ENCODE measurements around the gene CEP89. TPM values are rescaled to one million over a fixed set of nuclear protein-coding genes. Genes with fewer than 3 reads are reported as not detected.
"Not testable (repeated sequence)": the region's sequence is repeated elsewhere in the genome, so short reads cannot be mapped to it uniquely, and the experiment has no call there.

CEP89 gene
- total and polyA plus RNA-seq, 9 donors = 12.1 to 21.1 (median 18.5) TPM

- H3K4me3 ChIP-seq (ENCODE audit: low read length) = peak overlapping the region; percentile 88
- peaks cover 10% of the 10 kb centered on the region for H3K4me1 ChIP-seq (ENCODE audit: control insufficient read depth, insufficient read depth, low read length)
- no peak for DNase-seq
- H3K9me3 ChIP-seq (replicated peaks; ENCODE audit: control insufficient read depth, low read depth, low read length) = no peaks in the 10 kb centered on the region
- WGBS (ENCODE audit: insufficient coverage) = 23% methylated on average over 20 of the region's 21 CpGs
- no peaks in the 10 kb centered on the region for H3K27me3 ChIP-seq (ENCODE audit: control insufficient read depth, insufficient read depth, low read length)
- no peak overlapping the region for H3K27ac ChIP-seq (ENCODE audit: low read length)
- peaks cover 16% of the 10 kb centered on the region for H3K36me3 ChIP-seq (ENCODE audit: control insufficient read depth, insufficient read depth, low read length)
These were observed 654 bp downstream of the CEP89 start for GRCh38 chr19:32971012-32971595.

GRCh38 chr19:32969549-32969948 is 2.2 kb downstream of the CEP89 start:
- H3K36me3 ChIP-seq (ENCODE audit: control insufficient read depth, insufficient read depth, low read length) = peaks cover 26% of the 10 kb centered on the region
- WGBS (ENCODE audit: insufficient coverage) = 49% methylated on average over 10 of the region's 10 CpGs
- DNase-seq = peak; percentile 15

GRCh38 chr19:32966750-32967149 is 5.0 kb downstream of the CEP89 start:
- Histone ChIP-seq H3K27ac (ENCODE audit: low read length) (no peak overlapping the region), H3K36me3 (ENCODE audit: control insufficient read depth, insufficient read depth, low read length) (peaks cover 40% of the 10 kb centered on the region), H3K4me3 (ENCODE audit: low read length) (no peak overlapping the region), H3K4me1 (ENCODE audit: control insufficient read depth, insufficient read depth, low read length) (peaks cover 7% of the 10 kb centered on the region), H3K9me3 (replicated peaks; ENCODE audit: control insufficient read depth, low read depth, low read length) (no peaks in the 10 kb centered on the region), H3K27me3 (ENCODE audit: control insufficient read depth, insufficient read depth, low read length) (no peaks in the 10 kb centered on the region)
- 83% methylated on average over 1 of the region's 9 CpGs for WGBS (ENCODE audit: insufficient coverage)
- DNase-seq = no peak

More at GRCh38 chr19:32969549-32969948, 2.2 kb downstream of the CEP89 start:
- no peaks in the 10 kb centered on the region for H3K9me3 ChIP-seq (replicated peaks; ENCODE audit: control insufficient read depth, low read depth, low read length)
- H3K4me3 ChIP-seq (ENCODE audit: low read length) = no peak overlapping the region
- no peaks in the 10 kb centered on the region for H3K27me3 ChIP-seq (ENCODE audit: control insufficient read depth, insufficient read depth, low read length)
- H3K4me1 ChIP-seq (ENCODE audit: control insufficient read depth, insufficient read depth, low read length) = peaks cover 10% of the 10 kb centered on the region
- H3K27ac ChIP-seq (ENCODE audit: low read length) = no peak overlapping the region

- H3K4me1 ChIP-seq (ENCODE audit: control insufficient read depth, insufficient read depth, low read length) = no peaks in the 10 kb centered on the region
- no peak overlapping the region for H3K27ac ChIP-seq (ENCODE audit: low read length)
- no peak for DNase-seq
- WGBS (ENCODE audit: insufficient coverage) = 100% methylated on average over 1 of the region's 3 CpGs
- peaks cover 81% of the 10 kb centered on the region for H3K36me3 ChIP-seq (ENCODE audit: control insufficient read depth, insufficient read depth, low read length)
- H3K4me3 ChIP-seq (ENCODE audit: low read length) = no peak overlapping the region
- no peaks in the 10 kb centered on the region for H3K27me3 ChIP-seq (ENCODE audit: control insufficient read depth, insufficient read depth, low read length)
- H3K9me3 ChIP-seq (replicated peaks; ENCODE audit: control insufficient read depth, low read depth, low read length) = no peaks in the 10 kb centered on the region
These were observed 26.5 kb downstream of the CEP89 start for GRCh38 chr19:32945260-32945659.

- not testable (repeated sequence) for DNase-seq
- peaks cover 64% of the 10 kb centered on the region for H3K36me3 ChIP-seq (ENCODE audit: control insufficient read depth, insufficient read depth, low read length)
- 100% methylated on average over 2 of the region's 5 CpGs for WGBS (ENCODE audit: insufficient coverage)
These were observed 30.5 kb downstream of the CEP89 start for GRCh38 chr19:32941273-32941672.

GRCh38 chr19:32936065-32936464 is 35.7 kb downstream of the CEP89 start:
- H3K27me3 ChIP-seq (ENCODE audit: control insufficient read depth, insufficient read depth, low read length) = no peaks in the 10 kb centered on the region
- peaks cover 55% of the 10 kb centered on the region for H3K36me3 ChIP-seq (ENCODE audit: control insufficient read depth, insufficient read depth, low read length)
- no peaks in the 10 kb centered on the region for H3K4me1 ChIP-seq (ENCODE audit: control insufficient read depth, insufficient read depth, low read length)
- H3K4me3 ChIP-seq (ENCODE audit: low read length) = no peak overlapping the region
- H3K27ac ChIP-seq (ENCODE audit: low read length) = no peak overlapping the region
- H3K9me3 ChIP-seq (replicated peaks; ENCODE audit: control insufficient read depth, low read depth, low read length) = no peaks in the 10 kb centered on the region
- DNase-seq = no peak
- 93% methylated on average over 8 of the region's 8 CpGs for WGBS (ENCODE audit: insufficient coverage)

More at GRCh38 chr19:32941273-32941672, 30.5 kb downstream of the CEP89 start:
- not testable (repeated sequence) for H3K27ac ChIP-seq (ENCODE audit: low read length); H3K9me3 ChIP-seq (replicated peaks; ENCODE audit: control insufficient read depth, low read depth, low read length); H3K4me1 ChIP-seq (ENCODE audit: control insufficient read depth, insufficient read depth, low read length); H3K27me3 ChIP-seq (ENCODE audit: control insufficient read depth, insufficient read depth, low read length); H3K4me3 ChIP-seq (ENCODE audit: low read length)

- no peak for DNase-seq
- H3K9me3 ChIP-seq (replicated peaks; ENCODE audit: control insufficient read depth, low read depth, low read length) = no peaks in the 10 kb centered on the region
- no peaks in the 10 kb centered on the region for H3K4me1 ChIP-seq (ENCODE audit: control insufficient read depth, insufficient read depth, low read length)
- H3K27me3 ChIP-seq (ENCODE audit: control insufficient read depth, insufficient read depth, low read length) = no peaks in the 10 kb centered on the region
- H3K36me3 ChIP-seq (ENCODE audit: control insufficient read depth, insufficient read depth, low read length) = peaks cover 57% of the 10 kb centered on the region
- H3K4me3 ChIP-seq (ENCODE audit: low read length) = no peak overlapping the region
- WGBS (ENCODE audit: insufficient coverage) = 88% methylated on average over 8 of the region's 9 CpGs
- no peak overlapping the region for H3K27ac ChIP-seq (ENCODE audit: low read length)
These were observed 36.1 kb downstream of the CEP89 start for GRCh38 chr19:32935629-32936028.

DNA sequence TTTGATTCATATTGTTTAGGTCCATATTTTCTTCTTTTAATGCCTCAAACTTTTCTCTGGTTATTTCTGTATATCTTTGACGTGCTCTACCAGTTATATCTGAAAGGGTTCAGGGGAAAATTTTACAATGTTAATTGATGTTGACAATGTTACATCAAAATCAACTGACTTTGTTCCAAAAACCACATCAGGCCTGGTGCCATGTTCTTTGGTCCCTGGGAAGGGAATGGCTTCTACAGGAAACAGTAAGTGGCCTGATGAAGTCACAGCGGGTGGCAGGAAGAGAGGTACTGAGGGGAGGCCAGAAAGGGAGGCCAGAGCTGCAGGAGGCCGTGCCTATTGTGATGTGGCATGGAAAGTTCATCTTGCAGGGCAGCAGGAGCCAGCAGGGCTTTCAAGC is 38.2 kb downstream of the CEP89 start:
- peaks cover 64% of the 10 kb centered on the region for H3K36me3 ChIP-seq (ENCODE audit: control insufficient read depth, insufficient read depth, low read length)
- 100% methylated on average over 2 of the region's 3 CpGs for WGBS (ENCODE audit: insufficient coverage)

DNA sequence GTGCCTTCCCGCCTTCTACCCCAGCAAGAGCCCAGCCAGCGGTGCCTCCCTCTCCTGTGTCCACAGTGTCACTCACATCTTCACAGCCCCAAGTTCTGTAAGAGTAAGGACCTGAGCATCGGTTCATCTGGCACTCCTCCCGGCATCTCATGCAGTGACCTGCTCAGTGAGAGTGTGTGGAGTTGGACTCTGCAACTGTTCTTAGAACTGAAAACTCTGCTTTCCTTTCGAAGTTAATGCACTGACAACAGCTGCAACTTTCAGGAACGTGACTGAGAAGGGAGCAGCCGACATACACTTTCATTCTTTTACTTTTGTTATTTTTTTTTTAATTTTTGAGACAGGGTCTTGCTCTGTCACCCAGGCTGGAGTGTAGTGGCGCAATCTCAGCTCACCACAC is 41.2 kb downstream of the CEP89 start:
- Histone ChIP-seq H3K36me3 (ENCODE audit: control insufficient read depth, insufficient read depth, low read length) (peaks cover 64% of the 10 kb centered on the region), H3K4me1 (ENCODE audit: control insufficient read depth, insufficient read depth, low read length) (no peaks in the 10 kb centered on the region), H3K9me3 (replicated peaks; ENCODE audit: control insufficient read depth, low read depth, low read length) (peaks cover 10% of the 10 kb centered on the region), H3K27ac (ENCODE audit: low read length) (no peak overlapping the region), H3K27me3 (ENCODE audit: control insufficient read depth, insufficient read depth, low read length) (no peaks in the 10 kb centered on the region), H3K4me3 (ENCODE audit: low read length) (no peak overlapping the region)
- 97% methylated on average over 5 of the region's 8 CpGs for WGBS (ENCODE audit: insufficient coverage)
- DNase-seq = no peak

More for the DNA sequence above, 38.2 kb downstream of the CEP89 start:
- DNase-seq = no peak
- H3K4me1 ChIP-seq (ENCODE audit: control insufficient read depth, insufficient read depth, low read length) = no peaks in the 10 kb centered on the region
- no peak overlapping the region for H3K27ac ChIP-seq (ENCODE audit: low read length)
- no peak overlapping the region for H3K4me3 ChIP-seq (ENCODE audit: low read length)
- H3K27me3 ChIP-seq (ENCODE audit: control insufficient read depth, insufficient read depth, low read length) = no peaks in the 10 kb centered on the region
- H3K9me3 ChIP-seq (replicated peaks; ENCODE audit: control insufficient read depth, low read depth, low read length) = peaks cover 4% of the 10 kb centered on the region

GRCh38 chr19:32928806-32929205 is 43.0 kb downstream of the CEP89 start:
- WGBS (ENCODE audit: insufficient coverage) = no CpG with 5 or more reads among the region's 2 CpGs
- Histone ChIP-seq H3K4me3 (ENCODE audit: low read length) (no peak overlapping the region), H3K27me3 (ENCODE audit: control insufficient read depth, insufficient read depth, low read length) (no peaks in the 10 kb centered on the region), H3K36me3 (ENCODE audit: control insufficient read depth, insufficient read depth, low read length) (peaks cover 63% of the 10 kb centered on the region), H3K9me3 (replicated peaks; ENCODE audit: control insufficient read depth, low read depth, low read length) (peaks cover 10% of the 10 kb centered on the region), H3K4me1 (ENCODE audit: control insufficient read depth, insufficient read depth, low read length) (no peaks in the 10 kb centered on the region), H3K27ac (ENCODE audit: low read length) (no peak overlapping the region)
- no peak for DNase-seq

GRCh38 chr19:32924200-32924599 is 47.6 kb downstream of the CEP89 start:
- Histone ChIP-seq H3K4me3 (ENCODE audit: low read length) (no peak overlapping the region), H3K4me1 (ENCODE audit: control insufficient read depth, insufficient read depth, low read length) (no peaks in the 10 kb centered on the region), H3K27me3 (ENCODE audit: control insufficient read depth, insufficient read depth, low read length) (no peaks in the 10 kb centered on the region), H3K27ac (ENCODE audit: low read length) (no peak overlapping the region), H3K9me3 (replicated peaks; ENCODE audit: control insufficient read depth, low read depth, low read length) (peaks cover 10% of the 10 kb centered on the region), H3K36me3 (ENCODE audit: control insufficient read depth, insufficient read depth, low read length) (peaks cover 62% of the 10 kb centered on the region)
- DNase-seq = no peak
- WGBS (ENCODE audit: insufficient coverage) = 94% methylated on average over 5 of the region's 6 CpGs

Measured in muscle of leg (tissue), 11 donors.